GM12873 (cell line): Measurements from ENCODE around the gene CENPU.

ENCODE experiments used
- CTCF ChIP-seq: IDR thresholded peaks from 2 replicates; pipeline ENCODE4 v1.5.1; 2012; ENCODE audit warnings: low read depth, mild to moderate bottlenecking, moderate library complexity, low read length, control low read depth; ENCODE audit not compliant: insufficient read depth; ENCODE audit errors: missing control alignments

CENPU gene

DNA sequence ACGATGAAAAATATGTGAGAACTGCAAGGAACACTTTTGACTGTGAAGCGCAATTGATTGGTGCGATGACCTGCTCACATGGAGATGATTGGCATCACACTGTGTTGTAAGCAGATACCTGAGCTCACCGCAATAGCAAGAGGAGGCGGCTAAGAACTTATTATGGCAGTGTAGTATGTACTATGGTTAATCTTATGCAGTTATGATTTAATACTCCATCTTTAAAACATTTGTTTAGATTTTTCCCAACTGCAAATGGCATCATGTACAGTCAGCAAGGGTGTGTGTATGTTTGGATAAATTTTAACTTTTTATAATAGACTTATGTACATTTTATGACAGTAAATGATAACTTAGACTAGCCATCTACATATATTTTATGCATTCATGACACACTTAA lies 58.9 kb downstream of the CENPU start:
- TF ChIP-seq CTCF = no peak

GRCh38 chr4:184674011-184674410 lies 59.9 kb downstream of the CENPU start:
- TF ChIP-seq CTCF = no peak

- no peak for TF ChIP-seq CTCF
These were observed 61.2 kb downstream of the CENPU start for GRCh38 chr4:184672741-184673140.

DNA sequence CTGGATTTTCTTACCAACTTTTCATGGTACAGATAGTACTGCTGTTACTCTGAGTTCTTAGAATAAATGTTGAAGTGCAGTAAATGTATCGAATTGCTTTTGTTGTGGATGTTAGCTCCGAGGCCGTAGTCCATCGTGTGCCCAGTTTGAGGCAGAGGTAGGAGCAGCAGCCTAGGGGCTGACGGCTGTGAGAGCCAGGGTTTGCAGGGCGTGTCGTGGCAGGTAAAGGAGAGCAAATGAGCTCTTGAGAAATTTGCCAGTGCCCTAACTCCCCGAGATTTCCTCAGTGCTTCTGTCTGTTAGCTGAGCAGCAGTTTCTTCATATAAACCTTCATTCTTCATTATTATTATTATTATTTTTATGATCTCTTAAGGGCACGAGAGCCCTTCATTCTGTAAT lies 62.8 kb downstream of the CENPU start:
- TF ChIP-seq CTCF = no peak

- TF ChIP-seq CTCF = no peak
These were observed 64.6 kb downstream of the CENPU start for GRCh38 chr4:184669251-184669650.

GRCh38 chr4:184668511-184669114 lies 65.3 kb downstream of the CENPU start:
- no peak for TF ChIP-seq CTCF

GRCh38 chr4:184668096-184668495 lies 65.8 kb downstream of the CENPU start:
- no peak for TF ChIP-seq CTCF
